HepG2 (cell line): Measurements from ENCODE around the gene NME9. TPM values are rescaled to one million over a fixed set of nuclear protein-coding genes. Genes with fewer than 3 reads are reported as not detected.

ENCODE experiments used
- AFF4 ChIP-seq: sonication (generic); formaldehyde crosslinking; IDR thresholded peaks from 2 replicates; pipeline ENCODE4 v1.4.0; 2020; ENCODE audit warnings: missing genetic modification reagents
- CSRNP2 ChIP-seq: sonication (generic); formaldehyde crosslinking; conservative IDR thresholded peaks from 2 replicates; pipeline ENCODE4 v1.8.0; 2022; ENCODE audit warnings: low read depth, missing genetic modification reagents
- GFI1 ChIP-seq: sonication (generic); formaldehyde crosslinking; IDR thresholded peaks from 2 replicates; pipeline ENCODE4 v1.5.0; 2020; ENCODE audit warnings: missing genetic modification reagents, mild to moderate bottlenecking, borderline replicate concordance
- GTF2F1 ChIP-seq: fragments of 150-350 bp; IDR thresholded peaks from 2 replicates; pipeline ENCODE4 v1.6.1; 2014; ENCODE audit warnings: low read length
- LCORL ChIP-seq, 2 experiments: fragments of 450-650 bp in 1 of 2; sonication (generic) in 1 of 2; formaldehyde crosslinking in 1 of 2; IDR thresholded peaks; 2 replicates each; pipeline versions ENCODE4 v1.5.0 to v1.6.1; 2017 to 2020; ENCODE audit warnings: antibody characterized with exemption in 1 of 2, missing genetic modification reagents in 1 of 2
- MBNL3 ChIP-seq: fragments of 250-450 bp; sonication (Bioruptor Pico); conservative IDR thresholded peaks from 2 replicates; pipeline ENCODE4 v1.8.0; 2022; ENCODE audit warnings: mild to moderate bottlenecking, inconsistent platforms
- PLRG1 ChIP-seq: fragments of 450-650 bp; conservative IDR thresholded peaks from 2 replicates; pipeline ENCODE4 v1.6.1; 2016
- SP2 ChIP-seq: sonication (generic); formaldehyde crosslinking; IDR thresholded peaks from 2 replicates; pipeline ENCODE4 v1.5.1; 2020; ENCODE audit warnings: mild to moderate bottlenecking, missing genetic modification reagents
- ZNF251 ChIP-seq: sonication (generic); formaldehyde crosslinking; IDR thresholded peaks from 2 replicates; pipeline ENCODE4 v1.9.0; 2021; ENCODE audit warnings: mild to moderate bottlenecking, missing genetic modification reagents
- ZNF260 ChIP-seq: sonication (generic); formaldehyde crosslinking; IDR thresholded peaks from 2 replicates; pipeline ENCODE4 v1.4.0; 2020; ENCODE audit warnings: missing genetic modification reagents, low read depth, mild to moderate bottlenecking, borderline replicate concordance
- ZNF318 ChIP-seq: sonication (generic); formaldehyde crosslinking; IDR thresholded peaks from 2 replicates; pipeline ENCODE4 v1.4.0; 2020; ENCODE audit warnings: mild to moderate bottlenecking, missing genetic modification reagents
- ZNF33B ChIP-seq: sonication (generic); formaldehyde crosslinking; IDR thresholded peaks from 2 replicates; pipeline ENCODE4 v1.5.1; 2020; ENCODE audit warnings: mild to moderate bottlenecking, missing genetic modification reagents
- ZNF546 ChIP-seq: sonication (generic); formaldehyde crosslinking; conservative IDR thresholded peaks from 2 replicates; pipeline ENCODE4 v1.8.1; 2023; ENCODE audit warnings: mild to moderate bottlenecking, missing genetic modification reagents
- ZNF556 ChIP-seq: sonication (generic); formaldehyde crosslinking; IDR thresholded peaks from 2 replicates; pipeline ENCODE4 v1.4.0; 2020; ENCODE audit warnings: mild to moderate bottlenecking, missing genetic modification reagents, borderline replicate concordance
- ZNF605 ChIP-seq: sonication (generic); formaldehyde crosslinking; IDR thresholded peaks from 2 replicates; pipeline ENCODE4 v1.8.0; 2022; ENCODE audit warnings: mild to moderate bottlenecking, missing genetic modification reagents
- ZNF615 ChIP-seq: sonication (generic); formaldehyde crosslinking; IDR thresholded peaks from 2 replicates; pipeline ENCODE4 v1.5.0; 2020; ENCODE audit warnings: mild to moderate bottlenecking, missing genetic modification reagents, borderline replicate concordance
- polyA plus RNA-seq, 8 experiments: library from polyadenylated mRNA; depleted of rRNA in 3 of 8; stranded (reverse) in 7 of 8; unstranded in 1 of 8; fragments of >200 nt; fragmentation: Illumina TruSeq in 4 of 8; extraction: Trizol in 4 of 8; gene quantifications; 2 replicates each; pipeline versions ENCODE4 v1.2.1 to v1.2.3, GENCODE V29; 2011 to 2016; ENCODE audit warnings: low read depth in 4 of 8, missing spikeins in 1 of 8, mixed read lengths in 1 of 8; ENCODE audit not compliant: insufficient read depth in 1 of 8
- total RNA-seq, 5 experiments: library from RNA; depleted of rRNA; stranded (reverse); fragments of >200 nt; fragmentation: Illumina TruSeq; extraction: Trizol; gene quantifications; 2 replicates each; pipeline ENCODE4 v1.2.3, GENCODE V29; 2016; ENCODE audit warnings: low read depth in 1 of 5

NME9 gene
- total and polyA plus RNA-seq, 2 of the 13 experiments (the other 11 are each of a cell fraction or from before 2014, with no cell fraction given): not detected

DNA sequence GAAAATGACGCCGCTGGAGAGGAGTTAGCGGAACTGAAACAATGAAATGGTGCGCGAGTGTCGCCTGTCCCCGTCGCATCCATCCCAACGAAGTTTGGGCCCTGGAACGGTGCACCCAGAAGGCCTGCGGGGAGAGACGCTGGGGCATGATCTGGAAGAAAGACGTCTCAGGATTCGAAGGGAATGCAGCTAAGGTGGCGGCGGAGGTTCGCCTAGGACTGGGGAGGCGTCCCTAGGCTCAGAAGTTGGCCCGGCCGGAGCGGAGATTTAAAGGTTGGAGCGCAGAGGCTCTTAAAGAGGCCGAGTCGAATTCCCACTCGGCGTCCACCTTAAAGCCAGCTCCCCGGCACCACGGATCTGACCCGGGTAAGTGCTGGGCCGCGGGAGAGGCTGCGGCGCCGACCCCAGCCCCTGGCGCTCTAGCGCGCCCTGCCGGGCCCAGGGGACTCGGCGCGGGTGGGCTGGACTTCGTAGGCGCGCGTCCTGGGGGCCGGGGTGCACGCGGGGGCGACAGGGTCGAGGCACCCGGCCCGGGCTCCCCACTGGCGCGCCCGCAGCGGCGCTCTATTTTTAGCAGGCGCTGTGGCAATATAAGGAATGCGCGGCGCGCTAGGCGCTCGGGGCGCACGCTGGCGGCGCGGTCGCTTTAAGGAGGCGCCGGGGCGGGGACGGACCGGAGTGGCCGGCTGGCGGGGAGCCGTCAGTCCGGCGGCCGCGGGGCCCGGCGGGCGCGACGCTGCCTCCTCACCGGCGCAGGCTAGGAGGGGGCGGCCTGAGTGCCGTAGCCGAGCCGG, 18.5 kb upstream of the NME9 start, which contains the start of gene MRAS (continued):
- no peak for TF ChIP-seq LCORL (IDR thresholded peaks at IDR 0.05)
- TF ChIP-seq LCORL (CRISPR knock-in tag; IDR thresholded peaks at IDR 0.05): peak; percentile 44; the same call in 1 of the 2 replicates
- no peak for TF ChIP-seq SP2
- TF ChIP-seq ZNF556 (CRISPR knock-in tag): no peak
- TF ChIP-seq ZNF615 (CRISPR knock-in tag): no peak
- TF ChIP-seq ZNF33B: no peak
- peak; percentile 57; the same call in 1 of the 2 replicates for TF ChIP-seq ZNF605 (CRISPR knock-in tag)
- no peak for TF ChIP-seq PLRG1
- no peak for TF ChIP-seq ZNF318
- TF ChIP-seq ZNF260 (CRISPR knock-in tag): no peak
- TF ChIP-seq CSRNP2: no peak
- no peak for TF ChIP-seq ZNF251
- no peak for TF ChIP-seq MBNL3 (CRISPR knock-in tag)
- no peak for TF ChIP-seq AFF4 (CRISPR knock-in tag)
- no peak for TF ChIP-seq GTF2F1
- no peak for TF ChIP-seq GFI1
- TF ChIP-seq ZNF546 (CRISPR knock-in tag): no peak
